ENCODE results near the gene WDFY1. TPM values are rescaled to one million over a fixed set of nuclear protein-coding genes. Genes with fewer than 3 reads are reported as not detected.

Gene WDFY1
- total RNA-seq, 1 experiment from 2014 or later = 66.0 TPM

DNA sequence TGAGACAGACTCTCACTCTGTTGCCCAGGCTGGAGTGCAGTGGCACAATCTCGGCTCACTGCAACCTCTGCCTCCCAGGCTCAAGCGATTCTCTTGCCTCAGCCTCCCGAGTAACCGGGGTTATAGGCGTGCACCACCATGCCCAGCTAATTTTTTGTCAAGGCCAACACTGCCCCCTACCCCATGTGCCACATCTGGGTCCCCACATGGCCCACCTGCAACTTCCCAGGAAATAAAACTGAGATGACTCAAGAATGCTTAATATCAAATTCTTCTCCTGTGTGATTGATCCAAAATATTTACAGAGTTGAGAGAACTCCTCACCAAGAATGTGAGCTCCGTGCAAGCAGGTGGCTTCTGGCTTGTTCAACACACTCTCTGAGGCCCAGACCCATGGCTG is 116.8 kb downstream of the WDFY1 start (continued):
- TF ChIP-seq, protein P1, sequence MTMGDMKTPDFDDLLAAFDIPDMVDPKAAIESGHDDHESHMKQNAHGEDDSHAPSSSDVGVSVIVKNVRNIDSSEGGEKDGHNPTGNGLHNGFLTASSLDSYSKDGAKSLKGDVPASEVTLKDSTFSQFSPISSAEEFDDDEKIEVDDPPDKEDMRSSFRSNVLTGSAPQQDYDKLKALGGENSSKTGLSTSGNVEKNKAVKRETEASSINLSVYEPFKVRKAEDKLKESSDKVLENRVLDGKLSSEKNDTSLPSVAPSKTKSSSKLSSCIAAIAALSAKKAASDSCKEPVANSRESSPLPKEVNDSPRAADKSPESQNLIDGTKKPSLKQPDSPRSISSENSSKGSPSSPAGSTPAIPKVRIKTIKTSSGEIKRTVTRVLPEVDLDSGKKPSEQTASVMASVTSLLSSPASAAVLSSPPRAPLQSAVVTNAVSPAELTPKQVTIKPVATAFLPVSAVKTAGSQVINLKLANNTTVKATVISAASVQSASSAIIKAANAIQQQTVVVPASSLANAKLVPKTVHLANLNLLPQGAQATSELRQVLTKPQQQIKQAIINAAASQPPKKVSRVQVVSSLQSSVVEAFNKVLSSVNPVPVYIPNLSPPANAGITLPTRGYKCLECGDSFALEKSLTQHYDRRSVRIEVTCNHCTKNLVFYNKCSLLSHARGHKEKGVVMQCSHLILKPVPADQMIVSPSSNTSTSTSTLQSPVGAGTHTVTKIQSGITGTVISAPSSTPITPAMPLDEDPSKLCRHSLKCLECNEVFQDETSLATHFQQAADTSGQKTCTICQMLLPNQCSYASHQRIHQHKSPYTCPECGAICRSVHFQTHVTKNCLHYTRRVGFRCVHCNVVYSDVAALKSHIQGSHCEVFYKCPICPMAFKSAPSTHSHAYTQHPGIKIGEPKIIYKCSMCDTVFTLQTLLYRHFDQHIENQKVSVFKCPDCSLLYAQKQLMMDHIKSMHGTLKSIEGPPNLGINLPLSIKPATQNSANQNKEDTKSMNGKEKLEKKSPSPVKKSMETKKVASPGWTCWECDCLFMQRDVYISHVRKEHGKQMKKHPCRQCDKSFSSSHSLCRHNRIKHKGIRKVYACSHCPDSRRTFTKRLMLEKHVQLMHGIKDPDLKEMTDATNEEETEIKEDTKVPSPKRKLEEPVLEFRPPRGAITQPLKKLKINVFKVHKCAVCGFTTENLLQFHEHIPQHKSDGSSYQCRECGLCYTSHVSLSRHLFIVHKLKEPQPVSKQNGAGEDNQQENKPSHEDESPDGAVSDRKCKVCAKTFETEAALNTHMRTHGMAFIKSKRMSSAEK (CRISPR knock-in tag; IDR thresholded peaks at IDR 0.05; ENCODE audit: borderline replicate concordance) = no peak
- TF ChIP-seq, protein P2, sequence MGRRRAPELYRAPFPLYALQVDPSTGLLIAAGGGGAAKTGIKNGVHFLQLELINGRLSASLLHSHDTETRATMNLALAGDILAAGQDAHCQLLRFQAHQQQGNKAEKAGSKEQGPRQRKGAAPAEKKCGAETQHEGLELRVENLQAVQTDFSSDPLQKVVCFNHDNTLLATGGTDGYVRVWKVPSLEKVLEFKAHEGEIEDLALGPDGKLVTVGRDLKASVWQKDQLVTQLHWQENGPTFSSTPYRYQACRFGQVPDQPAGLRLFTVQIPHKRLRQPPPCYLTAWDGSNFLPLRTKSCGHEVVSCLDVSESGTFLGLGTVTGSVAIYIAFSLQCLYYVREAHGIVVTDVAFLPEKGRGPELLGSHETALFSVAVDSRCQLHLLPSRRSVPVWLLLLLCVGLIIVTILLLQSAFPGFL (CRISPR knock-in tag; IDR thresholded peaks at IDR 0.05; ENCODE audit: borderline replicate concordance) = no peak
- no peak for TF ChIP-seq GTF2I (CRISPR knock-in tag; conservative IDR thresholded peaks at IDR 0.05)
- no peak for TF ChIP-seq FOXP1 (CRISPR knock-in tag; IDR thresholded peaks at IDR 0.05; ENCODE audit: borderline replicate concordance)
- TF ChIP-seq, protein P3, sequence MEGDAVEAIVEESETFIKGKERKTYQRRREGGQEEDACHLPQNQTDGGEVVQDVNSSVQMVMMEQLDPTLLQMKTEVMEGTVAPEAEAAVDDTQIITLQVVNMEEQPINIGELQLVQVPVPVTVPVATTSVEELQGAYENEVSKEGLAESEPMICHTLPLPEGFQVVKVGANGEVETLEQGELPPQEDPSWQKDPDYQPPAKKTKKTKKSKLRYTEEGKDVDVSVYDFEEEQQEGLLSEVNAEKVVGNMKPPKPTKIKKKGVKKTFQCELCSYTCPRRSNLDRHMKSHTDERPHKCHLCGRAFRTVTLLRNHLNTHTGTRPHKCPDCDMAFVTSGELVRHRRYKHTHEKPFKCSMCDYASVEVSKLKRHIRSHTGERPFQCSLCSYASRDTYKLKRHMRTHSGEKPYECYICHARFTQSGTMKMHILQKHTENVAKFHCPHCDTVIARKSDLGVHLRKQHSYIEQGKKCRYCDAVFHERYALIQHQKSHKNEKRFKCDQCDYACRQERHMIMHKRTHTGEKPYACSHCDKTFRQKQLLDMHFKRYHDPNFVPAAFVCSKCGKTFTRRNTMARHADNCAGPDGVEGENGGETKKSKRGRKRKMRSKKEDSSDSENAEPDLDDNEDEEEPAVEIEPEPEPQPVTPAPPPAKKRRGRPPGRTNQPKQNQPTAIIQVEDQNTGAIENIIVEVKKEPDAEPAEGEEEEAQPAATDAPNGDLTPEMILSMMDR (IDR thresholded peaks at IDR 0.05) = no peak
- TF ChIP-seq, protein P4, sequence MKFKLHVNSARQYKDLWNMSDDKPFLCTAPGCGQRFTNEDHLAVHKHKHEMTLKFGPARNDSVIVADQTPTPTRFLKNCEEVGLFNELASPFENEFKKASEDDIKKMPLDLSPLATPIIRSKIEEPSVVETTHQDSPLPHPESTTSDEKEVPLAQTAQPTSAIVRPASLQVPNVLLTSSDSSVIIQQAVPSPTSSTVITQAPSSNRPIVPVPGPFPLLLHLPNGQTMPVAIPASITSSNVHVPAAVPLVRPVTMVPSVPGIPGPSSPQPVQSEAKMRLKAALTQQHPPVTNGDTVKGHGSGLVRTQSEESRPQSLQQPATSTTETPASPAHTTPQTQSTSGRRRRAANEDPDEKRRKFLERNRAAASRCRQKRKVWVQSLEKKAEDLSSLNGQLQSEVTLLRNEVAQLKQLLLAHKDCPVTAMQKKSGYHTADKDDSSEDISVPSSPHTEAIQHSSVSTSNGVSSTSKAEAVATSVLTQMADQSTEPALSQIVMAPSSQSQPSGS (CRISPR knock-in tag; IDR thresholded peaks at IDR 0.05; ENCODE audit: borderline replicate concordance, low read depth) = no peak
- TF ChIP-seq NFE2L1 (CRISPR knock-in tag; IDR thresholded peaks at IDR 0.05) = no peak
- no peak for TF ChIP-seq ZNF219 (CRISPR knock-in tag; IDR thresholded peaks at IDR 0.05; ENCODE audit: borderline replicate concordance)

DNA sequence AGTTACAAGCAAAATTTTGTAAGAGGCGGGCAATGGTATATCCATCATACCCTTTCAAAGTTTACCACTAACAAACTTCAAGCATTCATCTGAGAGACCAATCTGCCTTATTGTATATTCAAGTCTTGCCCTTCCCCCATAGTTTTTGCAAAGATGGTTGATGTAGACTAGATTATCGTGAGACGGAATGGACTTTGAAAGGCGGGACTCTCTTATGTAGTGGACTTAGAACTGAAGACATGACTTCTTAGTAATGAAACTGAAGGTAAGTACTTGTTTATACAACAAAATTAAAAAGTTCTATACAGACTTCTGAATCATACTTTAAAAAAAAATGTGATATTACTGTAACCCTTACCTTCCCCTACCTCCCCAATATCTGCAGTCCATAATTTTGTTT is 118.1 kb downstream of the WDFY1 start:
- ChIA-PET POLR2A (no interaction called here), CTCF (no interaction called here)
- TF ChIP-seq ZNF219 (CRISPR knock-in tag; IDR thresholded peaks at IDR 0.05; ENCODE audit: borderline replicate concordance) (no peak), ZNF423 (CRISPR knock-in tag; IDR thresholded peaks at IDR 0.05) (no peak), GRHL2 (CRISPR knock-in tag; IDR thresholded peaks at IDR 0.05; ENCODE audit: insufficient replicate concordance, severe bottlenecking) (no peak)
- TF ChIP-seq, protein P4 (CRISPR knock-in tag; IDR thresholded peaks at IDR 0.05; ENCODE audit: borderline replicate concordance, low read depth) = no peak
- TF ChIP-seq, protein P2 (CRISPR knock-in tag; IDR thresholded peaks at IDR 0.05; ENCODE audit: borderline replicate concordance) = no peak
- TF ChIP-seq, protein P5, sequence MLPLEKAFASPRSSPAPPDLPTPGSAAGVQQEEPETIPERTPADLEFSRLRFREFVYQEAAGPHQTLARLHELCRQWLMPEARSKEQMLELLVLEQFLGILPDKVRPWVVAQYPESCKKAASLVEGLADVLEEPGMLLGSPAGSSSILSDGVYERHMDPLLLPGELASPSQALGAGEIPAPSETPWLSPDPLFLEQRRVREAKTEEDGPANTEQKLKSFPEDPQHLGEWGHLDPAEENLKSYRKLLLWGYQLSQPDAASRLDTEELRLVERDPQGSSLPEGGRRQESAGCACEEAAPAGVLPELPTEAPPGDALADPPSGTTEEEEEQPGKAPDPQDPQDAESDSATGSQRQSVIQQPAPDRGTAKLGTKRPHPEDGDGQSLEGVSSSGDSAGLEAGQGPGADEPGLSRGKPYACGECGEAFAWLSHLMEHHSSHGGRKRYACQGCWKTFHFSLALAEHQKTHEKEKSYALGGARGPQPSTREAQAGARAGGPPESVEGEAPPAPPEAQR (CRISPR knock-in tag; IDR thresholded peaks at IDR 0.05) = no peak
- Mint-ChIP-seq H3K27ac (no peak overlapping the region), H3K4me1 (peaks cover 8% of the 10 kb centered on the region), H3K36me3 (no peaks in the 10 kb centered on the region; the same call in 1 of the 2 replicates), H3K4me3 (no peak overlapping the region), H3K9me3 (no peaks in the 10 kb centered on the region), H3K27me3 (ENCODE audit: low read depth) (no peaks in the 10 kb centered on the region)
- no peak for ATAC-seq
- DNase-seq (ENCODE audit: low spot score) = no peak

Other genes starting within 250 kb of the WDFY1 start
- gene AP1S3, start 107.8 kb downstream of the WDFY1 start, total RNA-seq (2021) = 12.2 to 17.4 TPM (median 15.8 TPM) in 3 replicates
- gene MRPL44, start 12.1 kb upstream of the WDFY1 start, total RNA-seq (2021) = 47.6 to 55.3 TPM (median 50.5 TPM) in 3 replicates
- 53.1 to 60.4 TPM (median 54.2 TPM) in 3 replicates for gene SERPINE2, start 94.0 kb upstream of the WDFY1 start, total RNA-seq (2021)